ENCODE results near the gene SH2D6. TPM values are rescaled to one million over a fixed set of nuclear protein-coding genes. Genes with fewer than 3 reads are reported as not detected.

Gene SH2D6
- total and polyA plus RNA-seq, 11 donors = not detected

- no peaks in the 10 kb centered on the region for H3K27me3 ChIP-seq
- peak overlapping the region in 9 of 12 donors; percentile 14 to 45 (median 19) for H3K4me3 ChIP-seq
- no peaks in the 10 kb centered on the region for H3K36me3 ChIP-seq
- peak; percentile 76 to 83 (median 80) for ATAC-seq
- no peaks in the 10 kb centered on the region for H3K9me3 ChIP-seq
- intact Hi-C loops (cut with DNase I) = loop anchor here (1.0 to 5.0 kb wide), 4 partner anchors 130 to 187 kb away; no protein-coding TSS in a partner anchor
- peaks cover 5 to 42% (median 24%) of the 10 kb centered on the region in 12 donors for H3K4me1 ChIP-seq
- TF ChIP-seq POLR2A (IDR thresholded peaks at IDR 0.05) (no peak), CTCF (IDR thresholded peaks at IDR 0.05) (peak in 11 of 12 donors; percentile 98 to 100 (median 100))
- H3K27ac ChIP-seq = peak overlapping the region; percentile 48 to 95 (median 66)
- DNase-seq = peak; percentile 86 to 96 (median 89)
- WGBS, 4 donors = 20 to 26% (median 23%) methylated on average over 22 of the region's 22 CpGs
Measured at GRCh38 chr2:85420536-85421259, 2.2 kb downstream of the SH2D6 start.

- intact Hi-C loops (cut with DNase I) = loop anchor here in 4 of 10 donors (2.0 to 5.0 kb wide), 3 partner anchors 129 to 186 kb away; no protein-coding TSS in a partner anchor
- TF ChIP-seq CTCF (IDR thresholded peaks at IDR 0.05) (no peak), POLR2A (IDR thresholded peaks at IDR 0.05) (no peak)
- Histone ChIP-seq H3K4me3 (peak overlapping the region in 3 of 12 donors; percentile 14 to 38 (median 28)), H3K27ac (peak overlapping the region; percentile 48 to 95 (median 66)), H3K27me3 (no peaks in the 10 kb centered on the region), H3K4me1 (peaks cover 5 to 34% (median 24%) of the 10 kb centered on the region in 12 donors), H3K9me3 (no peaks in the 10 kb centered on the region), H3K36me3 (no peaks in the 10 kb centered on the region)
- peak in 1 of 4 donors; percentile 2 for ATAC-seq
- WGBS, 4 donors = 66 to 75% (median 71%) methylated on average over 13 of the region's 13 CpGs
- peak in 1 of 5 donors; percentile 13 for DNase-seq
Measured at GRCh38 chr2:85421260-85422071, 3.0 kb downstream of the SH2D6 start.

GRCh38 chr2:85422072-85422457 is 3.6 kb downstream of the SH2D6 start:
- peak overlapping the region in 3 of 12 donors; percentile 56 to 74 (median 62) for H3K27ac ChIP-seq
- WGBS, 4 donors = 87 to 92% (median 88%) methylated on average over 2 of the region's 2 CpGs
- intact Hi-C loops (cut with DNase I) = loop anchor here in 1 of 10 donors (5.0 kb wide), 1 partner anchor 185 kb away; no protein-coding TSS in a partner anchor
- no peak overlapping the region for H3K4me3 ChIP-seq
- ATAC-seq = no peak
- H3K9me3 ChIP-seq = no peaks in the 10 kb centered on the region
- peaks cover 5 to 34% (median 24%) of the 10 kb centered on the region in 12 donors for H3K4me1 ChIP-seq
- no peak for TF ChIP-seq CTCF (IDR thresholded peaks at IDR 0.05)
- no peak for TF ChIP-seq POLR2A (IDR thresholded peaks at IDR 0.05)
- no peaks in the 10 kb centered on the region for H3K27me3 ChIP-seq
- H3K36me3 ChIP-seq = no peaks in the 10 kb centered on the region
- DNase-seq = no peak

GRCh38 chr2:85423525-85423924 is 5.0 kb downstream of the SH2D6 start:
- ATAC-seq (no peak), DNase-seq (no peak)
- 64 to 80% (median 73%) methylated on average over 5 of the region's 5 CpGs for WGBS, 4 donors
- no peak overlapping the region for H3K4me3 ChIP-seq
- H3K27ac ChIP-seq = no peak overlapping the region
- H3K9me3 ChIP-seq = no peaks in the 10 kb centered on the region
- intact Hi-C loops (cut with DNase I) = loop anchor here in 1 of 10 donors (5.0 kb wide), 1 partner anchor 184 kb away; no protein-coding TSS in a partner anchor
- H3K36me3 ChIP-seq = no peaks in the 10 kb centered on the region
- TF ChIP-seq CTCF (IDR thresholded peaks at IDR 0.05) (no peak), POLR2A (IDR thresholded peaks at IDR 0.05) (no peak)
- peaks cover 5 to 44% (median 22%) of the 10 kb centered on the region in 12 donors for H3K4me1 ChIP-seq
- no peaks in the 10 kb centered on the region for H3K27me3 ChIP-seq

Data from heart left ventricle (tissue), 16 donors.